GM12878 (cell line): Measurements from ENCODE around the gene BFSP2.

Experiments used
- CHD2 ChIP-seq: IDR thresholded peaks from 2 replicates; pipeline ENCODE4 v1.6.1; 2011; ENCODE audit warnings: low read depth, low read length, improper control_type of control experiment, borderline replicate concordance
- EZH2 ChIP-seq: IDR thresholded peaks from 2 replicates; pipeline ENCODE4 v1.6.1; 2012; ENCODE audit warnings: low read depth, mild to moderate bottlenecking, control low read depth, inconsistent platforms, low read length, borderline replicate concordance; ENCODE audit not compliant: control insufficient read depth
- JUND ChIP-seq: IDR thresholded peaks from 2 replicates; pipeline ENCODE4 v1.6.1; 2012; ENCODE audit warnings: low read depth, mild to moderate bottlenecking, low read length, improper control_type of control experiment, moderate library complexity
- NBN ChIP-seq: fragments of 450-650 bp; IDR thresholded peaks from 2 replicates; pipeline ENCODE4 v1.6.1; 2016
- POLR2A ChIP-seq: IDR thresholded peaks from 2 replicates; pipeline ENCODE4 v1.6.1; 2011; ENCODE audit warnings: low read depth, mild to moderate bottlenecking, low read length
- RAD51 ChIP-seq: fragments of 450-650 bp; IDR thresholded peaks from 2 replicates; pipeline ENCODE4 v1.6.1; 2016; ENCODE audit warnings: moderate library complexity, mild to moderate bottlenecking, inconsistent platforms
- TBL1XR1 ChIP-seq: IDR thresholded peaks from 2 replicates; pipeline ENCODE4 v1.6.1; 2012; ENCODE audit warnings: low read depth, low read length, improper control_type of control experiment
- YY1 ChIP-seq: IDR thresholded peaks from 2 replicates; pipeline ENCODE4 v1.6.1; 2011; ENCODE audit warnings: low read depth, mild to moderate bottlenecking, low read length
- TF ChIP-seq, protein P1 (sequence below), 3 experiments: IDR thresholded peaks in 2 of 3; conservative IDR thresholded peaks in 1 of 3; 2 replicates each; pipeline ENCODE4 v1.5.1; 2011; ENCODE audit warnings: low read depth in 3 of 3, low read length in 3 of 3, mild to moderate bottlenecking in 3 of 3, control low read depth in 2 of 3, moderate library complexity in 2 of 3, inconsistent platforms in 1 of 3, mixed read lengths in 1 of 3; ENCODE audit not compliant: control insufficient read depth in 2 of 3, insufficient read depth in 1 of 3; ENCODE audit errors: extremely low read depth in 1 of 3
- TF ChIP-seq, protein P2 (sequence below): IDR thresholded peaks from 2 replicates; pipeline ENCODE4 v1.6.1; 2011; ENCODE audit warnings: low read depth, low read length, improper control_type of control experiment, borderline replicate concordance
- TF ChIP-seq, protein P3 (sequence below): fragments of 450-650 bp; IDR thresholded peaks from 2 replicates; pipeline ENCODE4 v1.6.1; 2017; ENCODE audit warnings: mild to moderate bottlenecking

GRCh38 chr3:133408961-133409360 is 9.1 kb downstream of the BFSP2 start:
- TF ChIP-seq TBL1XR1 (no peak), POLR2A (no peak), JUND (no peak), EZH2 (no peak), RAD51 (no peak), NBN (no peak), YY1 (no peak), CHD2 (no peak)
- TF ChIP-seq, protein P1, sequence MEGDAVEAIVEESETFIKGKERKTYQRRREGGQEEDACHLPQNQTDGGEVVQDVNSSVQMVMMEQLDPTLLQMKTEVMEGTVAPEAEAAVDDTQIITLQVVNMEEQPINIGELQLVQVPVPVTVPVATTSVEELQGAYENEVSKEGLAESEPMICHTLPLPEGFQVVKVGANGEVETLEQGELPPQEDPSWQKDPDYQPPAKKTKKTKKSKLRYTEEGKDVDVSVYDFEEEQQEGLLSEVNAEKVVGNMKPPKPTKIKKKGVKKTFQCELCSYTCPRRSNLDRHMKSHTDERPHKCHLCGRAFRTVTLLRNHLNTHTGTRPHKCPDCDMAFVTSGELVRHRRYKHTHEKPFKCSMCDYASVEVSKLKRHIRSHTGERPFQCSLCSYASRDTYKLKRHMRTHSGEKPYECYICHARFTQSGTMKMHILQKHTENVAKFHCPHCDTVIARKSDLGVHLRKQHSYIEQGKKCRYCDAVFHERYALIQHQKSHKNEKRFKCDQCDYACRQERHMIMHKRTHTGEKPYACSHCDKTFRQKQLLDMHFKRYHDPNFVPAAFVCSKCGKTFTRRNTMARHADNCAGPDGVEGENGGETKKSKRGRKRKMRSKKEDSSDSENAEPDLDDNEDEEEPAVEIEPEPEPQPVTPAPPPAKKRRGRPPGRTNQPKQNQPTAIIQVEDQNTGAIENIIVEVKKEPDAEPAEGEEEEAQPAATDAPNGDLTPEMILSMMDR (IDR thresholded peaks at IDR 0.05 in 2 of 3, conservative IDR thresholded peaks at IDR 0.05 in 1 of 3; ENCODE audit: control insufficient read depth in 2 of 3, extremely low read depth in 1 of 3, insufficient read depth in 1 of 3, low read depth in 3 of 3, low read length in 3 of 3) = no peak
- TF ChIP-seq, protein P2, sequence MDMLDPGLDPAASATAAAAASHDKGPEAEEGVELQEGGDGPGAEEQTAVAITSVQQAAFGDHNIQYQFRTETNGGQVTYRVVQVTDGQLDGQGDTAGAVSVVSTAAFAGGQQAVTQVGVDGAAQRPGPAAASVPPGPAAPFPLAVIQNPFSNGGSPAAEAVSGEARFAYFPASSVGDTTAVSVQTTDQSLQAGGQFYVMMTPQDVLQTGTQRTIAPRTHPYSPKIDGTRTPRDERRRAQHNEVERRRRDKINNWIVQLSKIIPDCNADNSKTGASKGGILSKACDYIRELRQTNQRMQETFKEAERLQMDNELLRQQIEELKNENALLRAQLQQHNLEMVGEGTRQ = no peak
- TF ChIP-seq, protein P3, sequence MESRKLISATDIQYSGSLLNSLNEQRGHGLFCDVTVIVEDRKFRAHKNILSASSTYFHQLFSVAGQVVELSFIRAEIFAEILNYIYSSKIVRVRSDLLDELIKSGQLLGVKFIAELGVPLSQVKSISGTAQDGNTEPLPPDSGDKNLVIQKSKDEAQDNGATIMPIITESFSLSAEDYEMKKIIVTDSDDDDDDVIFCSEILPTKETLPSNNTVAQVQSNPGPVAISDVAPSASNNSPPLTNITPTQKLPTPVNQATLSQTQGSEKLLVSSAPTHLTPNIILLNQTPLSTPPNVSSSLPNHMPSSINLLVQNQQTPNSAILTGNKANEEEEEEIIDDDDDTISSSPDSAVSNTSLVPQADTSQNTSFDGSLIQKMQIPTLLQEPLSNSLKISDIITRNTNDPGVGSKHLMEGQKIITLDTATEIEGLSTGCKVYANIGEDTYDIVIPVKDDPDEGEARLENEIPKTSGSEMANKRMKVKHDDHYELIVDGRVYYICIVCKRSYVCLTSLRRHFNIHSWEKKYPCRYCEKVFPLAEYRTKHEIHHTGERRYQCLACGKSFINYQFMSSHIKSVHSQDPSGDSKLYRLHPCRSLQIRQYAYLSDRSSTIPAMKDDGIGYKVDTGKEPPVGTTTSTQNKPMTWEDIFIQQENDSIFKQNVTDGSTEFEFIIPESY = no peak
